ES-I3 (cell line): ENCODE results near the gene ANKRD53.

ENCODE experiments used
- H3K36me3 ChIP-seq: 2 replicates; pipeline ENCODE4 v1.6.1; 2013; ENCODE audit warnings: mild to moderate bottlenecking, low read length, control low read depth, moderate library complexity; ENCODE audit not compliant: insufficient read depth
- H3K4me1 ChIP-seq: 2 replicates; pipeline ENCODE4 v1.6.1; 2013; ENCODE audit warnings: mild to moderate bottlenecking, control low read depth, low read length; ENCODE audit not compliant: insufficient read depth
- H3K9ac ChIP-seq: 2 replicates; pipeline ENCODE4 v1.6.1; 2013; ENCODE audit warnings: low read depth, mild to moderate bottlenecking, low read length, moderate library complexity
- H3K9me3 ChIP-seq: 2 replicates; pipeline ENCODE4 v1.6.1; 2013; ENCODE audit warnings: mild to moderate bottlenecking, low read length, moderate library complexity; ENCODE audit not compliant: control insufficient read depth, insufficient read depth

ANKRD53 gene

GRCh38 chr2:70956141-70956540, 22.3 kb upstream of the ANKRD53 start:
- Histone ChIP-seq H3K36me3 (no peaks in the 10 kb centered on the region), H3K4me1 (no peaks in the 10 kb centered on the region), H3K9me3 (no peaks in the 10 kb centered on the region), H3K9ac (no peak overlapping the region)

DNA sequence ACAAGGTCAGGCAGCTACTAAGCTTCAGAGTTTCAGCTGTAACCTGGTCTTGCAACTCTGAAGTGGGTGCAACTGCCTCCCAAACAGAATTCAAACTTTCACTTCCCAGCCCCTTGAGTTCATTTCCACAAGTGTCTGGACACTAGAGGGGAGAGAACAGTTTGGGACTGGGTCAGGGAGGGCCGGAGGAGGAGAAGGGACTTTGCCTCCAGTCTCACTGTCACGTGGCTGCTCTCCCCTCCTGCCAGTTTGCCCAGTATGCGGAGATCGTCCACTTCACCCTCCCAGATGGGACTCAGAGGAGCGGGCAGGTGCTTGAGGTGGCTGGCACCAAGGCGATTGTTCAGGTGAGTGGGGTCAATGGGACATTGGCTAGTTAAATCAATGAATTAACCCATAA, 20.6 kb upstream of the ANKRD53 start:
- H3K9me3 ChIP-seq = no peaks in the 10 kb centered on the region
- no peaks in the 10 kb centered on the region for H3K36me3 ChIP-seq
- H3K9ac ChIP-seq = no peak overlapping the region
- H3K4me1 ChIP-seq = no peaks in the 10 kb centered on the region

DNA sequence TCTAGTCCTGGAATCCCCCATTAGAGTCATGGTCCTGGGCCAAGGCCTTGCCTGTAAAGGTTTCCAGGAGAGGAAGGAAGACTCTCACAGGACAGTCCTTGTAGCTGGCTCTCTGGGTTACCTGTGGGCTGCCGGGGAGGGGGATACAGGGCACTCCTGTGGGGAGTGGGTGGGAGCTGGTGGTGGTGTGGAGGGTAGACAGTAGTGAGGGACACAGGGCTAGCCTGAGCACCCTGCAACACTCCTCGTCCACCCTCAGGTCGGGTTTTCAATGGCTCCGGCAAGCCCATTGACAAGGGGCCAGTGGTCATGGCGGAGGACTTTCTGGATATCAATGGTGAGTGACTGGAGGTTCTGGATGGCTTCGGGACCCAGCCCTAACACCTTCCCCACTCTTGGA, 19.7 kb upstream of the ANKRD53 start:
- no peaks in the 10 kb centered on the region for H3K9me3 ChIP-seq
- H3K36me3 ChIP-seq = no peaks in the 10 kb centered on the region
- H3K9ac ChIP-seq = no peak overlapping the region
- H3K4me1 ChIP-seq = no peaks in the 10 kb centered on the region

GRCh38 chr2:70959271-70959761, 19.1 kb upstream of the ANKRD53 start:
- no peaks in the 10 kb centered on the region for H3K4me1 ChIP-seq
- H3K36me3 ChIP-seq = no peaks in the 10 kb centered on the region
- no peak overlapping the region for H3K9ac ChIP-seq
- H3K9me3 ChIP-seq = no peaks in the 10 kb centered on the region

GRCh38 chr2:70959851-70960832, 18.3 kb upstream of the ANKRD53 start:
- no peak overlapping the region for H3K9ac ChIP-seq
- no peaks in the 10 kb centered on the region for H3K9me3 ChIP-seq
- no peaks in the 10 kb centered on the region; the same call in 1 of the 2 replicates for H3K4me1 ChIP-seq
- H3K36me3 ChIP-seq = no peaks in the 10 kb centered on the region

GRCh38 chr2:70960833-70961647, 17.4 kb upstream of the ANKRD53 start:
- H3K36me3 ChIP-seq = no peaks in the 10 kb centered on the region
- no peaks in the 10 kb centered on the region for H3K9me3 ChIP-seq
- H3K4me1 ChIP-seq = no peaks in the 10 kb centered on the region; the same call in 1 of the 2 replicates
- H3K9ac ChIP-seq = no peak overlapping the region

DNA sequence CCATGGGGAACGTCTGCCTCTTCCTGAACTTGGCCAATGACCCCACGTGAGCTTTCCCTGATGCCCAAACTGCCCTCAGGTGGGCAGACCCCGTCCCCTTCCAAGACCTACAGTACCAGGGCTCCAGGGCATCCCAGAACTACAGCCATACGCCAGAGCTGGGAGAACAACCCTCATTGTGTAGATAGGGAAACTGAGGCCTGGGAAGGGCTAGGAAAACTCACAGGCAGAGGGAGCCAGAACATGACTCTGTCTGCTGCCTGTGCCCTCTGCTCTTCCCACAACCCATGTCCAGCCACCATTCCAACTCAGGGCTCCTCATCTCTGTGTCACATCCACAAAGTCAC, 16.8 kb upstream of the ANKRD53 start:
- Histone ChIP-seq H3K9ac (no peak overlapping the region), H3K4me1 (no peaks in the 10 kb centered on the region; the same call in 1 of the 2 replicates), H3K9me3 (no peaks in the 10 kb centered on the region), H3K36me3 (no peaks in the 10 kb centered on the region)

DNA sequence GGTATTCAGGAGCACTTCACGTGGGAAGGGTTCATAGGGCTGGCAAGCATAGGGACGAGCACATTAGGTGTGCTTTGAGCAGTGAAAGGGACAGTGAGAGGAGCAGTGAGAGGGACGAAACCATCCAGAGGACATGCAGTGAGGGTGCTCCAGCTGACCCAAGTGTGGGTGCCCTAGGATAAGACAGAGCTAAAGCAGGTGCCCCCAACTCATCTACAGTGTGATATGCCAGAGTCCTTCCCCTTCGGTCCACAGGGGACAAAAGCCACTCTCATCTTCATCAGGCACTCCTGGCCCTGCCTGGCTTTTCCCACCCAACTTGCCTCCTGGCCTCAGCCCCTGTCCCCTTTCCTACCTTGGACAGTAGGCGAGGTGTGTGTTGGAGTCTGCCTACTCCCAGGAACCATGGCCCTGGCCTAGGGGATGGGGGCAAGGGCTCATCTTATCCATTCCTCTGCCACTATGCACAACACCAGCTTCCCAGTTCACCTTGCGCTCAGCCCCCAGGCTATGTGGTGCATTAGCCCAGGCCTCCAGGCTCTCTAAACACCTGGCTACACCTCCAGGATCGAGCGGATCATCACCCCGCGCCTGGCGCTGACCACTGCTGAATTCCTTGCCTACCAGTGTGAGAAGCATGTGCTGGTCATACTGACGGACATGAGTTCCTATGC, 16.1 kb upstream of the ANKRD53 start:
- Histone ChIP-seq H3K9ac (no peak overlapping the region), H3K4me1 (no peaks in the 10 kb centered on the region; the same call in 1 of the 2 replicates), H3K9me3 (no peaks in the 10 kb centered on the region), H3K36me3 (no peaks in the 10 kb centered on the region)

GRCh38 chr2:70962885-70963878, 15.2 kb upstream of the ANKRD53 start:
- Histone ChIP-seq H3K9me3 (no peaks in the 10 kb centered on the region), H3K4me1 (no peaks in the 10 kb centered on the region; the same call in 1 of the 2 replicates), H3K36me3 (no peaks in the 10 kb centered on the region), H3K9ac (no peak overlapping the region)

DNA sequence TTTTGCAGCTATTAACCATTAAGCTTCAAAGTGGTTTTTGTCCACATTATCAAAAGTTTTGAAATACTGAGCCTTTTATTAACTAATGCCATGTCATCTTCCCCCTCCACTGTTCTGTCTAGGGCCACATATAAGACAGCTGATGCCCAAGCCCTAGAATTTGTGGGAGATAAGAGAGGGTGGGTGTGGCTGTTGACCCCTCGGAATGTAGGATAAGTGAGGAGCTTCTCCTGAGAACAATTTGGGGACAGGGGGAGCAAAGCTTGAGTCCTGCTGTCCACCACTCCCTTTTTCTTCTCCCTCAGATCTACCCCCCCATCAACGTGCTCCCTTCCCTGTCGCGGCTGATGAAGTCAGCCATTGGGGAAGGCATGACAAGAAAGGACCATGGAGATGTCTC, 14.3 kb upstream of the ANKRD53 start:
- H3K36me3 ChIP-seq = no peaks in the 10 kb centered on the region
- no peak overlapping the region for H3K9ac ChIP-seq
- H3K9me3 ChIP-seq = no peaks in the 10 kb centered on the region
- no peaks in the 10 kb centered on the region; the same call in 1 of the 2 replicates for H3K4me1 ChIP-seq

- no peaks in the 10 kb centered on the region for H3K9me3 ChIP-seq
- peak overlapping the region; percentile 45; the same call in 1 of the 2 replicates for H3K9ac ChIP-seq
- H3K36me3 ChIP-seq = no peaks in the 10 kb centered on the region
- no peaks in the 10 kb centered on the region; the same call in 1 of the 2 replicates for H3K4me1 ChIP-seq
These were observed 13.6 kb upstream of the ANKRD53 start for GRCh38 chr2:70964596-70965386.

- Histone ChIP-seq H3K4me1 (no peaks in the 10 kb centered on the region; the same call in 1 of the 2 replicates), H3K36me3 (no peaks in the 10 kb centered on the region), H3K9me3 (no peaks in the 10 kb centered on the region), H3K9ac (no peak overlapping the region)
These were observed 12.9 kb upstream of the ANKRD53 start for GRCh38 chr2:70965506-70965905.
